NCI-H146 treated with DMSO at 0.1 percent for 48 hours (cell line): ENCODE data around the gene FOXO1.

Source experiments
- DNase-seq: peaks from one replicate; lab custom pipeline; 2025; ENCODE audit not compliant: unreplicated experiment; lab: John Stamatoyannopoulos, UW

The FOXO1 gene

GRCh38 chr13:40552895-40553294, 113.5 kb downstream of the FOXO1 start:
- DNase-seq: no peak

- no peak for DNase-seq
Measured at GRCh38 chr13:40550130-40550529, 116.3 kb downstream of the FOXO1 start.

- DNase-seq: no peak
Measured at GRCh38 chr13:40549500-40550094, 116.8 kb downstream of the FOXO1 start.

DNA sequence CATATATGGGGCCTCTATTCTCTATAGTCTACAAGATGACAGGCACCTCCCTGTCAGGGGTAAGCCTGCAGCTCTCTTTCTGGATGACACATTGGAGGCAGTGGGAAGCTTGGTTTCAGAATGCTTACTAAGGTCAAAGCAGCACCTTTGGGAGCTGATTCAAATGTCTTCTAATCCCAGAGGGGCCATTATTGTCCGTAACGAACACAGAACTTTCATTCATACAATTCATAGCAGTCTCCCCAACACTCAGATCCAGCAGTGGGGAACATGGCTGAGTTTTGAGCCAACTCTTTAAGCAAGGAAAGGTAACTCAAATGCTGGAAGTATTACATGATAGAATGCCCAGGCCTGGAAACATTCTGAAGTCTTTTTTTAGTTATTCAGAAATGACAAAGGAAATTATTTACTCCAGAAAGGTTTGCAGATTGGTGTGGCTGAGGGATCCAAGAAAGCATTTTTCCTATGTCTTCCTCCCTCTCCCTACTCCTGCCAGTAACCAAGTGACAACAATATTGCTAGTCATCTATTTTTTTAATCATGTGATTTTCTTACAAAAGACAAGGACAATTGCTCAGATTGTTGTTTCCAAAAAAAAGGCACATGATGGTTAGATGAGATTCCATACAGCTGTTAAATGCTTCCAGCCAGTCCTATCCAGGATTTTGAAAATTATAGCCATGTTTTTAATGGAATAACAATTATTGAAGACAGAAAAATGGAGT, 118.7 kb downstream of the FOXO1 start:
- DNase-seq: no peak

- DNase-seq: no peak
Measured at GRCh38 chr13:40546047-40546446, 120.4 kb downstream of the FOXO1 start.

DNA sequence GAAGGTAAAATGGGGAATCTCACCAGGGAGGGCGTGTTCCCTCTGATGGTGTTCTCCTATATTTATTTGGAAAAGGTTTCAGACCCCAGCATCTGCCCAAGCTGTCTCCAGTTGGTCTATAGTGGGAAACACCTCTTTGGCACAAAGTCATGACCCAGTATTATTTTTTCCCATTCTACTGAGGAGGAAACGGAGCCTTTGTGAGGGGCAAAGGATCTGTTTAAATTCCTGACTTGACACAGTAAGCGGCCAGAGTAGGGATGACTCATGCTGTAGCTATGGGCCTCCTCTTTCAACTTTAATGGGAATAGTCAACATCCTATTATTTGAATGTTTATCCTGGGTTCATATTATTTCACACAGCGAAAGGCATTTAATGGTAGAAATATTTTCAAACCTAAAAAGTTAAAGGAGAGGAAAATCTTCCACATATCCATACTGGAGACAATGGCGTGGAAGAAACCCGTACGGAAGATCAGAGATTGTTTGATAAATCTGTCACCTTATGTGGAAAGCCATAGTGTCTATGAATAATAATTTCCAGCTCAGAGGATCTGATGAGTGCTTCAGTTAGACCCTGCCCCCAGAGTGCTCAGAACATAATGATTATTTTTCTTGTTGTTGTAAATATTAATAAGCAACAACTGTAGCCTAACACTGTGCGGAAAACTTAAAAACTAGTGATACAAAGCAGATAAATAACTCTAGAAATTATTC, 126.0 kb downstream of the FOXO1 start:
- no peak for DNase-seq

DNA sequence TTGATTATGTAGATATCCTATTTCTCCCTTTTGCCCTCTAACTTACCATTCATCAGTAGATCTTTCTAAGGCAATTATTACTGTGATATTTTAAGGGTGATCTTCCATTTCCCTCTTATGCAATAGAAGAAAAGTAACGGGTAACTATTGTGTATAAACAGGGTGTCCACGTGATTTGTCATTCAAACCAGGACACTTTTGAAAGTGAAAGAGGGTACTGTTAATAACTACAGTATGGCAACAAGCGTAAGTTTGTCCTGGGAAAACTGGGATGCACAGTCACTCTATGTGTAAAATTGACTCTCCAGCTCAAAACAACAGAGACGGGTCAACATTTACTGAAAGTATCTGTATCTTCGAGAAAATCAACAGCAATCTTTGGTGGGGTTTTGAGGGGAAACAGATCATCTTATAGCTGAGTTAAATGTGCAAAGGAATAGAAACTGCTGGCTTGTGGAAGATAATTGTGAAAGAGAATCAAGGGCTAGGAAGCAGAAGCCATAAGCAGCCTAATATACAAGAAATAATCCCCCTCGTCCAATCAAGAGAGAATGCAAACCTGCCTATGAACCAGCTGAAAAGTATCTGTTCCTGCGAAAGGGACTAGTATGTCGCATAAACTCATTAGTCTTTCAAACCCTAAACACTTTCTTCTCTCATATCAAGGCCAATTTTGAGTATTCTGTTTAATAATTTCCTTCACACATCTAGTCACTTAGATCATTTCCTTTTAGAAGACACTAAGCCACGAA, 126.7 kb downstream of the FOXO1 start:
- DNase-seq: no peak

GRCh38 chr13:40537146-40537895, 129.1 kb downstream of the FOXO1 start:
- DNase-seq: no peak

DNA sequence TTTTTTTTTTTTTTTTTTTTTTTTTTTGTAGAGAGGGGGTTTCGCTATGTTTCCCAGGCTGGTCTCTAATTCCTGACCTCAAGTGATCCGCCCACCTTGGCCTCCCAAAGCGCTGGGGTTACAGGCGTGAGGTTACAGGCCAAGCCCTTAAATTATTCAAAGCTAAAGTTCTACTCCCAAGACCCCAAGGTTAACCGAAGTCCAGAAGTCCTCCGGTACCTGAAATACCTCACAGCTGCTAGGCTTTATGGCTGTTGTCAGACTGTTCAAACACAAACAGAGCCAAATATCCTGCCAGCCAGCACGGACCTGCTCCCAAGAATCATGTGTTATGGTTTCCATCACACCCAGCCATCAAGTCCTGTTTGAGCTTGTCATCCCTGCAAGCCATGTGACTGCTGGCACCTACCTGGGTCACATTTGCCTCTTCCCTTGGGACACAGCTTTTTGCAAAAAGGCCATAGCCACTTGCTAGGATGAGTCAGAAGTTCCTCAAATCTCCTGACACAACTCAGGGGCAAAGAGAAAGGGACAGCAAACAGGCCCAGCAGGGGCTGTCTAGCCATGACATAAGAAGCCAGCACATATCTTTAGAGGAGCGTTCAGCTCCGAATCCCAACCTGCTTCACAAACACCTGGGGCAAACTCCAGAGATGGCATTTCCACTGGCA, 129.9 kb downstream of the FOXO1 start:
- DNase-seq: no peak

- DNase-seq: no peak
Measured at GRCh38 chr13:40535345-40535836, 131.1 kb downstream of the FOXO1 start.

DNA sequence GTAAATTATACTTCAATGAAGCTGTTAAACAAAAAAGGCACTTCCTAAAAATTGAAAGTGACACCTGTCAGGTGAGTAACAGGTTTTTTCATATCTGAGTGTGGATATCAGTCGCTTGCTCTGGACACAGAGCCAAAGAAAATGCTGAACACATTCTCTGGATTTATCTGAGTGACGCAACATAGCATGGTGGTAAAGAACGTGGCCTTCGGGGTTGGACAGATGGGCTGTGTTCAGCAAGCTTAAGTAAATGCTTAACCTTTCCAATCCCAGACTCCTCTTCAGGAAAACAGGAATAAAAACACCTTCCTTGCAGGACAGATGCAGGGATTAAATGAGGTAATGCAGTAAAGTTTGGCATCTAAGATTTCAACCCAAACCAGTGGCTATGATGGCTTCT, 132.0 kb downstream of the FOXO1 start:
- DNase-seq: no peak

DNA sequence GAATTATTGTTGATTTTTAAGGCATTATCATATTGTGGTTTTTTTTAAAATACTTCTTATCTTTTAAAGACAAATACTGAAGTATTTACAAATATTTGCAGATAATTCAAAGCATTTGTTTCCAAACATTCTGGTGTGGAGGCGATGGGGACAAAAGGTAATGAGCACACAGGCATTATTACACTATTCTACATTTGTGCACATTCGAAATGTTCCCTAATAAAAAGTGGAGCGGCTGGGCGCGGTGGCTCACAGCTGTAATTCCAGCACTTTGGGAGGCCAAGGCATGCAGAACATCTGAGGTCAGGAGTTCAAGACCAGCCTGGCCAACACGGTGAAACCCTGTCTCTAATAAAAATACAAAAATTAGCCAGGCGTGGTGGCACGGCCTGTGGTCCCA, 133.4 kb downstream of the FOXO1 start:
- no peak for DNase-seq

DNA sequence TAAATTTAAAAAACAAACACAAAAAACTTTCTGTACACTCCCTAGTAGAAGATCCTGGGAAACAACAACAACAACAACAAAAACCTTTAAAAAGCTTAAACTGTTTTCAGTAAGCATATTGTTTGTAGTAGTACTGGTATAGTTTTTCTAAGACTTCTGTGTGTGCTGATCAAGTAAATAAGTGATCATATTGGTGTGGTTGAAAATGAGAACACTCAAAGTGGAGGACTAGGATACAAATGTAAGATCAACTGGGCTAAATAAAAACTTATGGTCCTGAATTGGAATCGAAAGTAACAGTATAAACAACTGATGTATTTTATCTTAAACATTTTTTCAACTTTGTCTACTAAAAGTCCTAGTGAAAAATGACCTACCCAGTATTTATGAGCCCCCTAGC, 135.5 kb downstream of the FOXO1 start:
- no peak for DNase-seq

DNA sequence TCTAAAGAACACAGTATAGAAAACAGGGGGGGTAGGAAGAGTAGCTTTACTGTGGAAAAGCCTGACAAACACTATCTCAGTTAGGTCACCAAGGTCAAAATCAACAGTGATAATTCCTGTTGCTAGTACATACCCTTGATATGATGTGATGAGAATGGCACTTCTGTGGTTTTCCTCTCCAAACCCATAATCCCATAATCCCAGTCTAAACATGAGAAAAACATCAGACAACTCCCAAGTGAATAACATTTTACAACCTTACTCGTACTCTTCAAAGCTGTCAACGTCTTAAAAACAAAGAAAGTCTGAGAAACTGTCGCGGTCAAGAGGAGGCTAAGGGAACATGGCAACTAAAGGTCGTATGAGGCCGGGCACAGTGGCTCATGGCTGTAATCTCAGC, 137.6 kb downstream of the FOXO1 start:
- no peak for DNase-seq

- DNase-seq: no peak
Measured at GRCh38 chr13:40527914-40528313, 138.5 kb downstream of the FOXO1 start.

DNA sequence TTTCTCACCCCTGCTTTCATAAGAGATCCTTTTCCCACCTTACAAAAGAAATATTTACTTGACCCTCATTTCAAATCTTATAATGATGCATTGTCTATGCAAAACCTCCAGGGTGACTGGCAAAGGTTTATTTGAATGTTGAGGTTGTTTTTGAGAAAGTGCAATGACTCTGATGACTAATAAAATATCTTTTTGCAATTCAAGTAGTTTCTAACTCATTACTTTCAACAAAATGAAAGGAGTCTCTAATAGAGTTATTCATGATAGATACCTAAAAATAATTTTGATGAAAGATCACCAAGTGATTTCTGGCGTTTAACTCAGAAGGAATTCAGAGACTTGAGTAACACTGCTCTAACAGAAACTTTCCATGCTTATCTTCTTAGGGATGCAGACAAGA, 144.2 kb downstream of the FOXO1 start:
- no peak for DNase-seq

DNA sequence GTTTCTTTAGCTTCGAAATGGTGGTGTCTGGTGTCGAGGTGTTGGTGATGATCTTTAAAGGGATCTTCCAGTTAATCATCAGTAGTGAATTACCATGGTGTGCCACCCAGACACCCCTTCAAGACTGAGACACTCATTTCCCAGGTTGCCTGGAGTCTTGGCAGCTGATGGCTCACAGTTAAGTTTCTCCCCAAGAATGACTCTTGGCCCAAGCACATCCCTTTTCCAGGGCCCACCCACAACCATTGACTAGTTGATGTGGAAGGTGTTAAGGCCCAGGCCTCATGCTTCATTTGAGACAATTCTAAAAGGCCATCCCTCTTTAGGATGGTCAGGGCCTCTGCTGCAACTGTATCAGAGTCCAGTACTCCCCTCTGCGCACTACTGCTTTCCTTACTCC, 145.5 kb downstream of the FOXO1 start:
- DNase-seq: no peak

DNA sequence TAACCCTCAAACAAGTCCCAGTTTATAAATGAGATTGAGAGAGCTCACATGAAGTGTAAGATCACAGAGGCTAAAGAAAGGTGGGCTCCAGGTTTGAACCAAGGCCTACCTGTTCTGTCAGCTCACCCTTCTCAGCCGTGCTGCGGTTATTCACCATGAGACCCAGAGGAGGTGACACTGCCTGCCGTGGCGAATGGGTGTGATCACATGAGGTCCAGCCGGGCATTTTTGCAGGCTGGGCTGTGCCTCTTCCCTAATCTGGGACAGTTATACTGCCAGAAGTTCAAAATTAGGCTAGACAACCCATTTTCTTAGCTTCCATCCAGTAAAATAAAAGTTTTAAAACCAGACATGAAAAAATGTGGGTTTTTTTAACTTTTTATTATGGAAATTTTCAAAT, 146.8 kb downstream of the FOXO1 start:
- no peak for DNase-seq

DNA sequence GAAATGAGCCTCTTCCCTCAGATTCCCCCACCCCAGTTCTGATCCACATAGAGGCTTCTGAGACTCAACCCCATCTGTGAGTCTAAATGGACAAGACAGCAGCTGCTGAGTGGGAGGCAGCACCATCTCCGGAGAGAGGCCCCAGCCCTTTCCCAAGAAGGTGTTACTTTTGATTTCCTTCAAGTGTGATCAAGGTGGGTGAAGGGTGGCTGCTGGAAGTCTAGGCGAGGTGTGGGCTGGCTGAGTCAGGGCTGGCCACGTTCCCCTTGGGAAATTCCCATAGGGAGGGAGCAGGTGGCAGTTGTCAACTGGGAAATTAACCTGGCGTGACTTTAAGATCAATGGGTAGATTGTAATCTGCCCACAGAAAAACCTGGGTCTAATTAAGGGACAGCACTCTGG, 148.0 kb downstream of the FOXO1 start:
- no peak for DNase-seq
